Left colon (tissue), 2 donors: Measurements from ENCODE around the gene TRMT11. TPM values are rescaled to one million over a fixed set of nuclear protein-coding genes. Genes with fewer than 3 reads are reported as not detected.

Source experiments
- total RNA-seq, 2 donors: library from RNA; stranded (reverse); fragmentation: NEBNext Ultra II Directional; extraction: Animal tissue kit (Norgen Biotek cat#: 25700); gene quantifications; one replicate each; pipeline ENCODE4 v1.2.1, GENCODE V29; 2021
- donor health status: DM: no; HTN: no; CAD: no.
- donor health status: DM: yes; HTN: yes; CAD: no.

The TRMT11 gene
- total RNA-seq, 2 donors from 2014 or later, result 15.9 to 17.2 TPM

Other genes starting within 250 kb of the TRMT11 start
- 1 to 10 TPM in 1 of 2 donors, under 1 TPM in 1; 0.76 to 1.3 TPM for gene HEY2, start 236.9 kb upstream of the TRMT11 start, total RNA-seq
- 10 to 100 TPM; 25.6 to 39.2 TPM for gene NCOA7, start 195.6 kb upstream of the TRMT11 start, total RNA-seq
- gene HINT3, start 29.8 kb upstream of the TRMT11 start, total RNA-seq, result 10 to 100 TPM; 24.7 to 25.7 TPM